K562 (cell line): Measurements from ENCODE around the gene DAAM1. TPM values are rescaled to one million over a fixed set of nuclear protein-coding genes. Genes with fewer than 3 reads are reported as not detected.
A peak's percentile ranks its signal among the peaks of the same experiment; 100 is the strongest.

Experiments used
- ATF1 ChIP-seq, 2 experiments: fragments of 450-650 bp in 1 of 2; IDR thresholded peaks; 2 replicates each; pipeline ENCODE4 v1.6.1; 2016; ENCODE audit warnings: missing compliant biosample characterization in 1 of 2, missing genetic modification characterization in 1 of 2
- DMBX1 ChIP-seq: fragments of 250-450 bp; sonication (Bioruptor Pico); IDR thresholded peaks from 2 replicates; pipeline ENCODE4 v1.8.0; 2022; ENCODE audit warnings: inconsistent platforms, mild to moderate bottlenecking, moderate library complexity, borderline replicate concordance
- E2F8 ChIP-seq: fragments of 450-650 bp; IDR thresholded peaks from 2 replicates; pipeline ENCODE4 v1.7.1; 2018; ENCODE audit warnings: mild to moderate bottlenecking, low read depth; ENCODE audit not compliant: partially characterized antibody
- GATA2 ChIP-seq: sonication (generic); formaldehyde crosslinking; IDR thresholded peaks from 2 replicates; pipeline ENCODE4 v1.4.0; 2020; ENCODE audit warnings: mild to moderate bottlenecking, missing genetic modification reagents
- L3MBTL2 ChIP-seq: fragments of 450-650 bp; IDR thresholded peaks from 2 replicates; pipeline ENCODE4 v1.6.1; 2016; ENCODE audit warnings: mild to moderate bottlenecking, moderate library complexity
- MGA ChIP-seq: fragments of 450-650 bp; IDR thresholded peaks from 2 replicates; pipeline ENCODE4 v1.6.1; 2016; ENCODE audit warnings: mild to moderate bottlenecking, moderate library complexity
- NCOA1 ChIP-seq: fragments of 450-650 bp; IDR thresholded peaks from 2 replicates; pipeline ENCODE4 v1.6.1; 2016; ENCODE audit warnings: low read depth
- POLR2AphosphoS5 ChIP-seq: IDR thresholded peaks from 2 replicates; pipeline ENCODE4 v1.6.1; 2011; ENCODE audit warnings: mild to moderate bottlenecking, low read depth, low read length, moderate library complexity; ENCODE audit not compliant: control insufficient read depth, insufficient read depth
- POLR2G ChIP-seq: fragments of 200-400 bp; formaldehyde crosslinking; IDR thresholded peaks from 2 replicates; pipeline ENCODE4 v1.6.1; 2017; ENCODE audit warnings: low read depth, mild to moderate bottlenecking, antibody characterized with exemption, low read length, moderate library complexity
- SRSF3 ChIP-seq: fragments of 200-400 bp; formaldehyde crosslinking; IDR thresholded peaks from 2 replicates; pipeline ENCODE4 v1.6.1; 2016; ENCODE audit warnings: mild to moderate bottlenecking, low read length, moderate library complexity; ENCODE audit not compliant: insufficient read depth
- TCF15 ChIP-seq: fragments of 250-450 bp; sonication (Bioruptor Pico); IDR thresholded peaks from 2 replicates; pipeline ENCODE4 v1.8.0; 2022; ENCODE audit warnings: moderate library complexity, mild to moderate bottlenecking, inconsistent platforms
- polyA plus RNA-seq, 8 experiments: library from polyadenylated mRNA; depleted of rRNA in 4 of 8; stranded (reverse) in 5 of 8; unstranded in 3 of 8; fragments of >200 nt; fragmentation: Nextera tagmentation in 2 of 8; fragmentation: Illumina TruSeq in 1 of 8; extraction: Ambion mirVana in 2 of 8; extraction: Trizol in 1 of 8; gene quantifications; 2 replicates each; pipeline versions ENCODE4 v1.2.1 to v1.2.3, GENCODE V29; 2011 to 2014; ENCODE audit warnings: inconsistent platforms in 1 of 8, missing spikeins in 1 of 8
- total RNA-seq, 7 experiments: library from RNA; depleted of rRNA in 6 of 7; stranded (reverse); fragments of >200 nt in 6 of 7; fragmentation: Illumina TruSeq in 2 of 7; extraction: Trizol in 2 of 7; gene quantifications; 2 replicates each; pipeline versions ENCODE4 v1.2.1 to v1.2.3, GENCODE V29; 2011 to 2021; ENCODE audit warnings: low replicate concordance in 1 of 7

Gene DAAM1
- total and polyA plus RNA-seq, 9 of the 15 experiments (the other 6 are each of a cell fraction or from before 2014, with no cell fraction given), result 3.6 to 11.6 (median 6.7) TPM

- TF ChIP-seq TCF15 (CRISPR knock-in tag) (no peak), GATA2 (CRISPR knock-in tag) (peak; percentile 78; the same call in 1 of the 2 replicates), SRSF3 (no peak), POLR2AphosphoS5 (peak; percentile 72), ATF1 (CRISPR knock-in tag; IDR thresholded peaks at IDR 0.05) (no peak), ATF1 (tag; IDR thresholded peaks at IDR 0.05) (peak; percentile 25; the same call in 1 of the 2 replicates), DMBX1 (CRISPR knock-in tag) (0 out of 2 replicates have a peak, but pooled peaks have one; percentile 56), MGA (0 out of 2 replicates have a peak, but pooled peaks have one; percentile 24), E2F8 (peak; percentile 42), NCOA1 (peak; percentile 21; the same call in 1 of the 2 replicates), POLR2G (peak; percentile 74), L3MBTL2 (peak; percentile 45; the same call in 1 of the 2 replicates)
Observed at GRCh38 chr14:59187802-59188460, 536 bp upstream of the DAAM1 start (continued).
